ENCODE measurements around the gene ARFIP2. TPM values are rescaled to one million over a fixed set of nuclear protein-coding genes. Genes with fewer than 3 reads are reported as not detected.

The ARFIP2 gene
- total RNA-seq, 4 donors from 2014 or later = 43.9 to 51.2 (median 48.6) TPM

DNA sequence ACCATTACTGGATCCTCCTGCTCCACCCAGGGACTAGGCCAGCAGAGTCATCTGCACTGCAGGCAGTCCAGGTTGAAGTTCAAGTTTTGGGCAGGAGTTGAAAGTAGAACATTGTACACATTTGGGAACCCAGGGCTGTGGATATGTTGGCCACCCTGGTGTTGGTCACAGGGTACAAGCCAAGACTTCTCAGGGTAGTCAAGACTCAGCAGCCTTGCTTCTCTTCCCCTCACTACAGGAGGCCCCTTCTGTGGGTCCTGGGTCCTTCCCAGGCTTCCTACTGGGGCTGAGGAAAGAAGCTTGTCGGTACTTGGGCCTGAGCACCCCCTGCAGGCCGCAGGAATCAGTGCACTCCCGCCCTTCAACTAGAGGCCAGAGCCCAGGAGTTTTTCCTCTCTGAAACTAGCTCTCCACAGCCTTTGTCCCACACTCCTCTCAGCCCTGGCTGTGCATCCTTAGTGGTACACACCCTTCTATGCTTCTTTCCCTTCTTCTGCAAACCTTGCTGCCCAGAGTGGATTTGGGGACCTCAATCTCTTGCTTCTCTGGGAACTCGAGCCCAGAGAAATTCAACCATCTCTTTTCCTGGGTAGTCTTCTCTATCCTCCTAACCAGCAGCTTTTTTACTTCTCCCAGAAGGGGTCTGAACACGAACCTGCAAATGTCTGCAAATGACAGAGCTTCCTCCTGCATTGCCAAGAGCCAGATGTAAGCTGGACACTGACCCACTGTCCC, 37.7 kb downstream of the ARFIP2 start:
- intact Hi-C loops (cut with DNase I) = loop anchor here (1.0 kb wide), 1 partner anchor 64 kb away; no protein-coding TSS in a partner anchor
- no peak for TF ChIP-seq EP300 (IDR thresholded peaks at IDR 0.05)
- TF ChIP-seq POLR2A (IDR thresholded peaks at IDR 0.05; ENCODE audit: low read depth) = no peak
- TF ChIP-seq, protein P1, sequence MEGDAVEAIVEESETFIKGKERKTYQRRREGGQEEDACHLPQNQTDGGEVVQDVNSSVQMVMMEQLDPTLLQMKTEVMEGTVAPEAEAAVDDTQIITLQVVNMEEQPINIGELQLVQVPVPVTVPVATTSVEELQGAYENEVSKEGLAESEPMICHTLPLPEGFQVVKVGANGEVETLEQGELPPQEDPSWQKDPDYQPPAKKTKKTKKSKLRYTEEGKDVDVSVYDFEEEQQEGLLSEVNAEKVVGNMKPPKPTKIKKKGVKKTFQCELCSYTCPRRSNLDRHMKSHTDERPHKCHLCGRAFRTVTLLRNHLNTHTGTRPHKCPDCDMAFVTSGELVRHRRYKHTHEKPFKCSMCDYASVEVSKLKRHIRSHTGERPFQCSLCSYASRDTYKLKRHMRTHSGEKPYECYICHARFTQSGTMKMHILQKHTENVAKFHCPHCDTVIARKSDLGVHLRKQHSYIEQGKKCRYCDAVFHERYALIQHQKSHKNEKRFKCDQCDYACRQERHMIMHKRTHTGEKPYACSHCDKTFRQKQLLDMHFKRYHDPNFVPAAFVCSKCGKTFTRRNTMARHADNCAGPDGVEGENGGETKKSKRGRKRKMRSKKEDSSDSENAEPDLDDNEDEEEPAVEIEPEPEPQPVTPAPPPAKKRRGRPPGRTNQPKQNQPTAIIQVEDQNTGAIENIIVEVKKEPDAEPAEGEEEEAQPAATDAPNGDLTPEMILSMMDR (IDR thresholded peaks at IDR 0.05) = peak; percentile 79 to 89 (median 87)
- no peak for TF ChIP-seq POLR2AphosphoS5 (IDR thresholded peaks at IDR 0.05)
- Histone ChIP-seq H3K9me3 (no peaks in the 10 kb centered on the region), H3K4me1 (no peaks in the 10 kb centered on the region), H3K27ac (replicated peaks in 1 of 4) (no peak overlapping the region), H3K36me3 (peaks cover under 1 to 7% (median 5%) of the 10 kb centered on the region in 4 donors), H3K4me3 (no peak overlapping the region), H3K27me3 (no peaks in the 10 kb centered on the region)
- DNase-seq (ENCODE audit: extremely low spot score) = no peak
- WGBS = 25% methylated on average over 5 of the region's 5 CpGs

DNA sequence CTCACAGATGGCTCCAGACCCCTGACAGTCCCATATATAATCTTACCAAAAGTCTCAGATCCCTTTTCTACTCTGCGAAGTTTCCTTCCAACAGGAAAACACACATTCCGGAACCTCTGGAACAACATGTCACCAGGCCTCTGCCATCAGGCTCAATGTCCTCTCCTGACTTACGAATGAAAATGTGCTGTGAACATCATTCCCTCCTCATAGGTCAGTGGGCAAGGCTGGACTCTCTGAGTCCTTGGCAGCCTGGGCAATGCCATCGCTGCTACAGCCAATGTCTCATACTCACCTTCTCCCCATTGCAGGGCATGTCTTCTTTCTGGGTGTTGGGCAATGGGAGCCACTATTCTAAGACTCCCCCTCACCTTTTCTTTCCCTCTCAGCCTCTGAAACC, 38.7 kb downstream of the ARFIP2 start:
- Histone ChIP-seq H3K27me3 (no peaks in the 10 kb centered on the region), H3K27ac (replicated peaks in 1 of 4) (no peak overlapping the region), H3K4me3 (no peak overlapping the region), H3K36me3 (no peaks in the 10 kb centered on the region), H3K4me1 (no peaks in the 10 kb centered on the region), H3K9me3 (no peaks in the 10 kb centered on the region)
- 100% methylated on average over 4 of the region's 4 CpGs for WGBS
- TF ChIP-seq EP300 (IDR thresholded peaks at IDR 0.05) (no peak), POLR2AphosphoS5 (IDR thresholded peaks at IDR 0.05) (no peak)
- intact Hi-C loops (cut with DNase I) = no loop called here
- no peak for DNase-seq (ENCODE audit: extremely low spot score)

DNA sequence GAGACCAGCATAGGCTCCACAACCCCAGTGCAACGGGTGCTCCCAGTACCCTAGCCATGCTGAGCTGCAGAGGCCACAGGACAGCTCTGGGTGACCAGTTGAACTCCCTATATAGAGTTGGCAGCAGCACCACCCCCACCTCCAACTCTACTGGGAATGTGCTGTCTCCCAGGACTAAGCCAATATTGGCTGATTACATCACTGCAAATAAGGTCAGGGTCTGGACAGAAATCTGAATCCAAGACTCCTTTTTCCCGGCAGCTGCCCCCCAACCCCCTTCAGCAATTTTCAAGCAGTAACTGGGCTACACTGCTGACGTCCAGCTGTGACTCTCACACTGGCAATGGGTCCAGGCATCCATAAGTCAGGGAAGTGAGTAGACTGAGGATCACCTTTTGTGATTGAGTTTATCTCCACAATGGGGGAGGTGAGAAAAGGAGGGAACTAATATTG, 40.2 kb downstream of the ARFIP2 start, which contains the start of gene HPX:
HPX (minus strand) TSS at position 82 of the 453 bp plus-strand sequence; CDS start at position 58, 24 bp downstream.
- no peak within 1 kb of the TSS for H3K27ac ChIP-seq (replicated peaks in 1 of 4)
- WGBS = 66% methylated on average over 3 of the region's 3 CpGs
- H3K4me1 ChIP-seq = no peaks in the 10 kb centered on the region
- intact Hi-C loops (cut with DNase I) = no loop called here
- no peaks in the 10 kb centered on the region for H3K9me3 ChIP-seq
- no peak within 1 kb of the TSS for H3K4me3 ChIP-seq
- H3K36me3 ChIP-seq = no peaks in the 10 kb centered on the region
- TF ChIP-seq POLR2AphosphoS5 (IDR thresholded peaks at IDR 0.05) (no peak), POLR2A (IDR thresholded peaks at IDR 0.05; ENCODE audit: low read depth) (no peak), EP300 (IDR thresholded peaks at IDR 0.05) (no peak)
- TF ChIP-seq, protein P1 (IDR thresholded peaks at IDR 0.05) = no peak
- no peak for DNase-seq (ENCODE audit: extremely low spot score)
- H3K27me3 ChIP-seq = no peaks in the 10 kb centered on the region

DNA sequence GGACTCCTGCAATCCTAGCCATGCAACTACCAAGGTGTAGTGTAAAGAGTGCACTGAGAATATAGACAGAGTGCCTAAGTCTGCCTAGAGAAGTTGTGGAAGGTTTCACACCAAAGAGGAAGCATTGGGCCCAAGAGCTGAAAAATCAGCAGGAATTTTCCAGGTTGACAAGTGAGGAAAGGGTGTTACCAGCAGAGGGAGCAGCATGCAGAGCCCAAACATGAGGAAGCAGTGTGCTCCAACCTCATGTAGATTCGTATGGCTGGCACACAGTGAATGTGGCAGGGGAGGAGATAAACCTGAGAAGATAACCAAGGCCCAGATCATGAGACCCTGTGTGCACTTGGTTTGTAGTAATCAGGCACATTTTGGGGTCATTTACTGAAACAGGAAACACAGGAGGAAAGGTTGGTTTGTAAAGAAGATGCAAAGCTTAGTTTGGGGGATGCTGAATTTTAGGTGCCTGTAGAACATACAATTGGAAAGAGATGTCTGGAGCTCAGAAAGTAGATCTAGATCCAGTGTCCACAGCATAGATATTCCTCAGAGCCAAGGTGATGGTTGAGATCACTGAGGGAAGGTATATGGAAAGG, 42.1 kb downstream of the ARFIP2 start:
- H3K27ac ChIP-seq (replicated peaks in 1 of 4) = no peak overlapping the region
- intact Hi-C loops (cut with DNase I) = loop anchor here (2.0 kb wide), 1 partner anchor 66 kb away; no protein-coding TSS in a partner anchor
- no peaks in the 10 kb centered on the region for H3K27me3 ChIP-seq
- no peaks in the 10 kb centered on the region for H3K36me3 ChIP-seq
- H3K4me1 ChIP-seq = no peaks in the 10 kb centered on the region
- no peak for DNase-seq (ENCODE audit: extremely low spot score)
- TF ChIP-seq EP300 (IDR thresholded peaks at IDR 0.05) (no peak), POLR2A (IDR thresholded peaks at IDR 0.05; ENCODE audit: low read depth) (no peak), POLR2AphosphoS5 (IDR thresholded peaks at IDR 0.05) (peak in 1 of 2 donors; percentile 20)
- TF ChIP-seq, protein P1 (IDR thresholded peaks at IDR 0.05) = peak; percentile 44 to 64 (median 56)
- H3K4me3 ChIP-seq = no peak overlapping the region
- no peaks in the 10 kb centered on the region for H3K9me3 ChIP-seq
- WGBS = 0% methylated on average over 1 of the region's 1 CpG

DNA sequence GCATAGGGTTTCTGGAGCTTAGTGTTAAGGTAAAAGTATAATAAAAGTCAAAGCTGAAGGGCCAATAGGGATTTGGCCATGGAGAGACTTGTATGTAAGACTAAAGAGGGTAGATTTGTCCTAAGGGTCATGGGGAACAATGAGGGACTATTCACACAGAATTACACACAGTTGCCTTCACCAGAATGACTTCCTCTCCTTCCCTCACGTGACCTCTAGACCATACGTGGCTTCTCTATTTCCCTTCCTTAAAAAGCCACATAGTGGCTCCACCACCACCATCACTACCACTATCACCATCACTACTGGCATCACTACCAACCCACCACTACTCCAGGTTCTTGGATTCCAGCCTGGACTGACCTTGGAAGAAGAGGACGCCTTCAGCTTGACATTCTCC, 43.1 kb downstream of the ARFIP2 start:
- Histone ChIP-seq H3K4me3 (no peak overlapping the region), H3K9me3 (no peaks in the 10 kb centered on the region), H3K36me3 (no peaks in the 10 kb centered on the region), H3K27ac (replicated peaks in 1 of 4) (no peak overlapping the region), H3K4me1 (no peaks in the 10 kb centered on the region), H3K27me3 (no peaks in the 10 kb centered on the region)
- no peak for DNase-seq (ENCODE audit: extremely low spot score)
- WGBS = 85% methylated on average over 3 of the region's 3 CpGs
- intact Hi-C loops (cut with DNase I) = loop anchor here (2.0 kb wide), 1 partner anchor 67 kb away; no protein-coding TSS in a partner anchor
- no peak for TF ChIP-seq EP300 (IDR thresholded peaks at IDR 0.05)
- no peak for TF ChIP-seq POLR2AphosphoS5 (IDR thresholded peaks at IDR 0.05)
- no peak for TF ChIP-seq POLR2A (IDR thresholded peaks at IDR 0.05; ENCODE audit: low read depth)
- TF ChIP-seq, protein P1 (IDR thresholded peaks at IDR 0.05) = no peak

Measured in esophagus muscularis mucosa (tissue), 4 donors.